ENCODE results near the gene KRTAP4-12. TPM values are rescaled to one million over a fixed set of nuclear protein-coding genes. Genes with fewer than 3 reads are reported as not detected.
A peak's percentile ranks its signal among the peaks of the same experiment; 100 is the strongest.

Gene KRTAP4-12
- total RNA-seq, 2 experiments from 2014 or later = not detected

DNA sequence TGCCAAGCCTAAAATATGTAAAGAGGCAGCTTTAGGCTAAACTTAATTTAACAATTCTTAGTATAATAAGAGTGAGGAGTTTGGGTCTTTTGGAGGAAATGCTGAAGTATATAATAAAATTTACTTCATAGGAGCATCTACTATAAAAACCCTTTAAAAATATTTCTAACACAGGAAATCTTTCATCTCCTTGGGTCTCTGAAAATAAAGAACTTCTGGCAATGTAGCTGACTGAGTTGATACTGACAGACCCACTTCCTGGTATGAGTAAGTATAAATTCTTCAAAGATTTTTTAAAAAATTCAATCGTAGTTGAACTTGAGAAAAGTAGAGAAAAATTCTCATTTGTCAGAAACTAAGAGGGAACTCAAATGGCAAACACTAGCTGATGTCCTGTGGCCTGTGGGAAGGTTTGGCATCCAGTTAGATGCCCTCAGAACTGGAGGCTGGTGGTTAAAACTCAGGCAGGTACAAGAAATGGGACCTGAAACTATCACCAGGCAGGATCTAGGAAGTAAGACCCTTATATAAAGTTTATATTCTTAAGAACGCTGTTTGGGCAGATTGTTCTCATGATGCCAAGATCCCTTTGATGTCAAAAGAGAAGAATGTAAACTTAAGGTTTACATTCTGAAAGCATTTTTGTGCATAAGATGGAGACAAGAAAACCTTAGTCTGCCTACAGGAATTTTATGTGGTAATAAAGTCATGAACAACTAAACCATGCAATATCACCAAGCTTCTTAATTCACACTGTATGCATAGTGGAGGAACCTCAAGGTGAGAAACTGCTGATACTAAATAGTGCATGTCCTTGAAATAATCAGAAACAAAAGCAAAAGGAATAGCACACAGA is 10.1 kb upstream of the KRTAP4-12 start:
- intact Hi-C loops (cut with DNase I, micrococcal nuclease) = no loop called here
- DNase-seq (peak in 2 of 14 experiments; percentile 5 to 15), ATAC-seq (ENCODE audit: poor library complexity) (peak; percentile 34)
- H3K4me3 Mint-ChIP-seq = no peak overlapping the region
- peaks cover 3% of the 10 kb centered on the region for H3K9me3 Mint-ChIP-seq
- peaks cover 38% of the 10 kb centered on the region for H3K4me1 Mint-ChIP-seq (ENCODE audit: low read depth)
- H3K27ac ChIP-seq (ENCODE audit: low read depth in 1 of 2, low read length in 2 of 2) = peak overlapping the region in 1 of 2 donors; percentile 39
- peaks cover 5% of the 10 kb centered on the region for H3K4me1 ChIP-seq (ENCODE audit: insufficient read depth, low read length)
- no peaks in the 10 kb centered on the region for H3K9me3 ChIP-seq (ENCODE audit: control insufficient read depth in 1 of 2, insufficient read depth in 1 of 2, low read length in 2 of 2)
- H3K27me3 Mint-ChIP-seq = no peaks in the 10 kb centered on the region
- H3K36me3 Mint-ChIP-seq (ENCODE audit: low read depth) = no peaks in the 10 kb centered on the region
- TF ChIP-seq, protein P1, sequence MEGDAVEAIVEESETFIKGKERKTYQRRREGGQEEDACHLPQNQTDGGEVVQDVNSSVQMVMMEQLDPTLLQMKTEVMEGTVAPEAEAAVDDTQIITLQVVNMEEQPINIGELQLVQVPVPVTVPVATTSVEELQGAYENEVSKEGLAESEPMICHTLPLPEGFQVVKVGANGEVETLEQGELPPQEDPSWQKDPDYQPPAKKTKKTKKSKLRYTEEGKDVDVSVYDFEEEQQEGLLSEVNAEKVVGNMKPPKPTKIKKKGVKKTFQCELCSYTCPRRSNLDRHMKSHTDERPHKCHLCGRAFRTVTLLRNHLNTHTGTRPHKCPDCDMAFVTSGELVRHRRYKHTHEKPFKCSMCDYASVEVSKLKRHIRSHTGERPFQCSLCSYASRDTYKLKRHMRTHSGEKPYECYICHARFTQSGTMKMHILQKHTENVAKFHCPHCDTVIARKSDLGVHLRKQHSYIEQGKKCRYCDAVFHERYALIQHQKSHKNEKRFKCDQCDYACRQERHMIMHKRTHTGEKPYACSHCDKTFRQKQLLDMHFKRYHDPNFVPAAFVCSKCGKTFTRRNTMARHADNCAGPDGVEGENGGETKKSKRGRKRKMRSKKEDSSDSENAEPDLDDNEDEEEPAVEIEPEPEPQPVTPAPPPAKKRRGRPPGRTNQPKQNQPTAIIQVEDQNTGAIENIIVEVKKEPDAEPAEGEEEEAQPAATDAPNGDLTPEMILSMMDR (IDR thresholded peaks at IDR 0.05) = no peak
- no peak overlapping the region for H3K4me3 ChIP-seq (ENCODE audit: low read length)
- CTCF ChIA-PET = interaction anchor here (0.6 kb wide), 1 partner anchor 1927 kb away, joined by 3 read pairs; no protein-coding TSS in a partner anchor
- H3K27me3 ChIP-seq (ENCODE audit: control insufficient read depth in 1 of 2, insufficient read depth in 2 of 2, low read length in 2 of 2) = no peaks in the 10 kb centered on the region
- POLR2A ChIA-PET = interaction anchor here (1.2 to 1.5 kb wide), 2 partner anchors 174 to 188 kb away, joined by 3 to 7 read pairs; partner anchors contain the start of gene KRTAP16-1
- H3K36me3 ChIP-seq (ENCODE audit: insufficient read depth, low read length) = no peaks in the 10 kb centered on the region
- H3K27ac Mint-ChIP-seq = peak overlapping the region; percentile 25

DNA sequence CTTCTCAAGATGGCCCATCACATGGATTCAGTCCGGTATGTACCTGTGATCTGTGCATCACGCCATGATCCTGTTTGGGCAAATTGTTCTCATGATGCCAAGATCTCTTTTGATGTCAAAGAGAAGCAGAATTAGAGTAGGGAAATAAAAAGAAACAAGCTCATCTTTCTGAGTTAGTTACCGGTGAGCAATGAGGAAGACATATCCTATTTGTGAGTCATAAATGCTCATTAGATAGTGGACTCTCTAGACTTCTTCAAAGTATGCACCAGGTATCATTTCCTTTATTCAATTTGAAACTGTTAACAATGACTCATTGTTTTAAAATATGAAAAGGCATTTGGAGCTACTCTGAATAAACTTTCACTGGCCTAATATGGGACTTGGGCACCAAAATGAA is 8.0 kb upstream of the KRTAP4-12 start:
- H3K9me3 Mint-ChIP-seq = no peaks in the 10 kb centered on the region
- no peak overlapping the region for H3K4me3 Mint-ChIP-seq
- no peak overlapping the region for H3K4me3 ChIP-seq (ENCODE audit: low read length)
- no peak for ATAC-seq (ENCODE audit: poor library complexity)
- intact Hi-C loops (cut with DNase I, micrococcal nuclease) = no loop called here
- no peak overlapping the region for H3K27ac ChIP-seq (ENCODE audit: low read depth in 1 of 2, low read length in 2 of 2)
- no peak for DNase-seq
- H3K4me1 Mint-ChIP-seq (ENCODE audit: low read depth) = peaks cover 50% of the 10 kb centered on the region
- H3K4me1 ChIP-seq (ENCODE audit: insufficient read depth, low read length) = peaks cover 5% of the 10 kb centered on the region
- ChIA-PET POLR2A (no interaction called here), CTCF (interaction anchor here (1.2 kb wide), 1 partner anchor 191 kb away, joined by 4 read pairs; no protein-coding TSS in a partner anchor)
- H3K36me3 Mint-ChIP-seq (ENCODE audit: low read depth) = no peaks in the 10 kb centered on the region
- H3K27me3 Mint-ChIP-seq = no peaks in the 10 kb centered on the region
- no peak overlapping the region for H3K27ac Mint-ChIP-seq
- no peaks in the 10 kb centered on the region for H3K9me3 ChIP-seq (ENCODE audit: control insufficient read depth in 1 of 2, insufficient read depth in 1 of 2, low read length in 2 of 2)
- TF ChIP-seq, protein P1 (IDR thresholded peaks at IDR 0.05) = no peak
- H3K36me3 ChIP-seq (ENCODE audit: insufficient read depth, low read length) = no peaks in the 10 kb centered on the region
- H3K27me3 ChIP-seq (ENCODE audit: control insufficient read depth in 1 of 2, insufficient read depth in 2 of 2, low read length in 2 of 2) = no peaks in the 10 kb centered on the region

DNA sequence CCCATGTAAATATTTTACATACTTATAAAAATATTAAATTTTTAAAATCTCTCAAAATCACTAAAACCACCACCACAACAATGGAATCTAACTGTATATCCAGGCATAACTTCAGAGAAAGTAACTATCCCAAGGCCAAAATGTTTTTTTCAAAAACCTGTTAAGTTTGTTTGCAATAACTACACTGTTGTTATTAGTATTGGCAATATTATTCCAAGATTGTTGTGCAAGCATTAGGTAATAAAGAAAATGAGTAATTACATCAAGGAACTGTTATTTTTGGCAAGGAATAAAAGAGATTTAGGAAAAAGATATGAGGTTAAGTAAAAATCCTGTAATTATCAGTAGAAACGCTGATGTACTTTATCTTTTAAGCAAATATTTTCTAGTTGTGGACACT is 3.4 kb upstream of the KRTAP4-12 start:
- H3K27me3 Mint-ChIP-seq = no peaks in the 10 kb centered on the region
- Histone ChIP-seq H3K9me3 (ENCODE audit: control insufficient read depth in 1 of 2, insufficient read depth in 1 of 2, low read length in 2 of 2) (no peaks in the 10 kb centered on the region), H3K27me3 (ENCODE audit: control insufficient read depth in 1 of 2, insufficient read depth in 2 of 2, low read length in 2 of 2) (no peaks in the 10 kb centered on the region), H3K4me1 (ENCODE audit: insufficient read depth, low read length) (peaks cover 21% of the 10 kb centered on the region), H3K27ac (ENCODE audit: low read depth in 1 of 2, low read length in 2 of 2) (no peak overlapping the region), H3K4me3 (ENCODE audit: low read length) (no peak overlapping the region), H3K36me3 (ENCODE audit: insufficient read depth, low read length) (no peaks in the 10 kb centered on the region)
- CTCF ChIA-PET = no interaction called here
- TF ChIP-seq, protein P1 (IDR thresholded peaks at IDR 0.05) = no peak
- intact Hi-C loops (cut with DNase I, micrococcal nuclease) = no loop called here
- POLR2A ChIA-PET = no interaction called here
- DNase-seq (no peak), ATAC-seq (ENCODE audit: poor library complexity) (no peak)
- H3K4me1 Mint-ChIP-seq (ENCODE audit: low read depth) = peaks cover 79% of the 10 kb centered on the region
- no peaks in the 10 kb centered on the region for H3K9me3 Mint-ChIP-seq
- H3K27ac Mint-ChIP-seq = no peak overlapping the region
- H3K36me3 Mint-ChIP-seq (ENCODE audit: low read depth) = no peaks in the 10 kb centered on the region
- no peak overlapping the region for H3K4me3 Mint-ChIP-seq

Data from CD4-positive, alpha-beta T cell (primary cell).